ENCODE measurements around the gene NEK10.

DNA sequence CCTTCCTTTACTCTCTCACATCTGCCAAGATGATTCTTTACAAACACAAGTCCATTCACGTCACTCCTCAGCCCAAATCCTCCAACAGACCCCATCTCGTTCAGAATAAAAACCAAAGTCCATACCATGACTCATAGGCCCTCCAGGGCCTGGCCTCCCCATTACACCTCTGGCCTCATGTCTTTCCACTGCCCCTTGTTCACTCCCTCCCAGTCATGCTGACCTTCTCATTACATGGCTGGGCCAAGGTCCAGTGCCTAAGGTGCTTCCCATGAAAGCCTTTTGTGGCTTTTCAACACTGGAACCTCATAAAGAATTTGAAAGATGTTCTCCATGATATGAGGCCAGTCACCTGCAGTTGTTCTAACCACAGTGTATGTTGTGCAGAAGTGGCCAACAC is 44.5 kb downstream of the NEK10 start:
- TF ChIP-seq, protein P1, sequence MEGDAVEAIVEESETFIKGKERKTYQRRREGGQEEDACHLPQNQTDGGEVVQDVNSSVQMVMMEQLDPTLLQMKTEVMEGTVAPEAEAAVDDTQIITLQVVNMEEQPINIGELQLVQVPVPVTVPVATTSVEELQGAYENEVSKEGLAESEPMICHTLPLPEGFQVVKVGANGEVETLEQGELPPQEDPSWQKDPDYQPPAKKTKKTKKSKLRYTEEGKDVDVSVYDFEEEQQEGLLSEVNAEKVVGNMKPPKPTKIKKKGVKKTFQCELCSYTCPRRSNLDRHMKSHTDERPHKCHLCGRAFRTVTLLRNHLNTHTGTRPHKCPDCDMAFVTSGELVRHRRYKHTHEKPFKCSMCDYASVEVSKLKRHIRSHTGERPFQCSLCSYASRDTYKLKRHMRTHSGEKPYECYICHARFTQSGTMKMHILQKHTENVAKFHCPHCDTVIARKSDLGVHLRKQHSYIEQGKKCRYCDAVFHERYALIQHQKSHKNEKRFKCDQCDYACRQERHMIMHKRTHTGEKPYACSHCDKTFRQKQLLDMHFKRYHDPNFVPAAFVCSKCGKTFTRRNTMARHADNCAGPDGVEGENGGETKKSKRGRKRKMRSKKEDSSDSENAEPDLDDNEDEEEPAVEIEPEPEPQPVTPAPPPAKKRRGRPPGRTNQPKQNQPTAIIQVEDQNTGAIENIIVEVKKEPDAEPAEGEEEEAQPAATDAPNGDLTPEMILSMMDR (IDR thresholded peaks at IDR 0.05; ENCODE audit: low read depth, low read length) = no peak
- no peak for TF ChIP-seq POLR2A (IDR thresholded peaks at IDR 0.05; ENCODE audit: extremely low read depth, insufficient read length)
- TF ChIP-seq, protein P2, sequence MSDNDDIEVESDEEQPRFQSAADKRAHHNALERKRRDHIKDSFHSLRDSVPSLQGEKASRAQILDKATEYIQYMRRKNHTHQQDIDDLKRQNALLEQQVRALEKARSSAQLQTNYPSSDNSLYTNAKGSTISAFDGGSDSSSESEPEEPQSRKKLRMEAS (IDR thresholded peaks at IDR 0.05; ENCODE audit: low read depth, low read length) = no peak
